Right lobe of liver (tissue), 6 donors: ENCODE results near the gene TEAD2. TPM values are rescaled to one million over a fixed set of nuclear protein-coding genes. Genes with fewer than 3 reads are reported as not detected.

Source experiments
- ATAC-seq, 4 donors: fragments of 200-7000 bp; cut with Tn5 transposase; one replicate each; pipeline ENCODE4 v1.9.1; 2020; ENCODE audit warnings: mild to moderate bottlenecking in 4 of 4, moderate library complexity in 4 of 4
- DNase-seq, 3 donors: peaks; one replicate each; pipeline ENCODE4 v3.0.0-alpha.2; 2020
- H3K27ac ChIP-seq, 3 donors: fragments of 200-600 bp; one replicate each; pipeline ENCODE4 v1.8.0; 2022
- H3K27me3 ChIP-seq, 2 donors: fragments of 200-600 bp; one replicate each; pipeline ENCODE4 v1.8.0; 2022
- H3K36me3 ChIP-seq, 4 donors: fragments of 200-600 bp; sonication (generic) in 1 of 4; one replicate each; pipeline versions ENCODE4 v1.5.1 to v1.8.0; 2017 to 2022; ENCODE audit warnings: control low read depth in 1 of 4
- H3K4me1 ChIP-seq, 4 donors: fragments of 200-600 bp; sonication (generic) in 1 of 4; one replicate each; pipeline versions ENCODE4 v1.5.1 to v1.8.0; 2017 to 2022; ENCODE audit warnings: control low read depth in 1 of 4
- H3K4me3 ChIP-seq, 3 donors: fragments of 200-600 bp; one replicate each; pipeline ENCODE4 v1.8.0; 2022
- H3K9me3 ChIP-seq, 4 donors: fragments of 200-600 bp; sonication (generic) in 1 of 4; one replicate each; pipeline versions ENCODE4 v1.5.1 to v1.8.0; 2017 to 2022; ENCODE audit warnings: control low read depth in 1 of 4
- CTCF ChIP-seq, 4 donors: fragments of 200-600 bp in 3 of 4; fragments of 450-650 bp in 1 of 4; IDR thresholded peaks; one replicate each; pipeline versions ENCODE4 v1.5.1 to v1.8.0; 2016 to 2022; ENCODE audit warnings: antibody characterized with exemption in 4 of 4, mild to moderate bottlenecking in 2 of 4
- POLR2A ChIP-seq: fragments of 450-650 bp; IDR thresholded peaks from one replicate; pipeline ENCODE4 v1.6.1; 2017; ENCODE audit warnings: antibody characterized with exemption, mild to moderate bottlenecking
- WGBS: methylation state at CpG from one replicate; pipeline ENCODE4 v1.1.6; 2018; ENCODE audit warnings: low coverage, low lambda C conversion rate; ENCODE audit not compliant: insufficient coverage; ENCODE audit errors: missing lambda C conversion rate; 5-methylcytosine and 5-hydroxymethylcytosine counted together
- intact Hi-C, 2 donors: fragments of 100-400 bp; cut with DNase I; formaldehyde crosslinking; loops; one replicate each; pipeline versions ENCODE4 v1.11.2 to v1.14.1; 2022
- total RNA-seq, 6 experiments: library from RNA; depleted of rRNA in 2 of 6; stranded (reverse); fragments of >200 nt in 2 of 6; fragmentation: NEBNext Ultra II Directional in 3 of 6; extraction: Animal tissue kit (Norgen Biotek cat#: 25700) in 3 of 6; gene quantifications; one replicate each; pipeline versions ENCODE4 v1.1.0 to v1.2.4, GENCODE V29; 2016 to 2023
- donor health status: DM: no; HTN: yes; CAD: no.
- donor health status: DM: no; HTN: no; CAD: no.
- donor health status: DM: no; HTN: no; CAD: no.
- donor health status: DM: no; HTN: yes; CAD: no.
- donor health status: DM: no; HTN: yes; CAD: no.

The TEAD2 gene
- total RNA-seq, 6 experiments from 2014 or later: 3.3 to 8.9 (median 5.3) TPM

- 90% methylated on average over 3 of the region's 11 CpGs for WGBS
- TF ChIP-seq POLR2A: no peak
- TF ChIP-seq CTCF (IDR thresholded peaks at IDR 0.05): no peak
- DNase-seq: peak in 1 of 3 donors; percentile 49
- Histone ChIP-seq H3K36me3 (peaks cover 0 to under 1% (median 0%) of the 10 kb centered on the region in 4 donors), H3K4me1 (peaks cover 0 to 8% (median 4%) of the 10 kb centered on the region in 4 donors), H3K4me3 (no peak overlapping the region), H3K27ac (peak overlapping the region in 2 of 3 donors; percentile 91 to 92), H3K27me3 (no peaks in the 10 kb centered on the region), H3K9me3 (no peaks in the 10 kb centered on the region)
- ATAC-seq: no peak
- intact Hi-C loops: no loop called here
These were observed 21.1 kb downstream of the TEAD2 start for GRCh38 chr19:49340865-49341718.

- H3K27ac ChIP-seq: peak overlapping the region; percentile 89 to 92 (median 91)
- H3K27me3 ChIP-seq: no peaks in the 10 kb centered on the region
- peak; percentile 84 to 89 (median 89) for DNase-seq
- peaks cover 0 to 8% (median 4%) of the 10 kb centered on the region in 4 donors for H3K4me1 ChIP-seq
- intact Hi-C loops: no loop called here
- peak; percentile 63 to 71 (median 67) for ATAC-seq
- H3K9me3 ChIP-seq: no peaks in the 10 kb centered on the region
- WGBS: 10% methylated on average over 36 of the region's 36 CpGs
- H3K36me3 ChIP-seq: no peaks in the 10 kb centered on the region
- peak overlapping the region; percentile 43 to 67 (median 56) for H3K4me3 ChIP-seq
- TF ChIP-seq POLR2A (no peak), CTCF (IDR thresholded peaks at IDR 0.05) (no peak)
These were observed 21.9 kb downstream of the TEAD2 start for GRCh38 chr19:49340069-49340864.

GRCh38 chr19:49339301-49340068 lies 22.7 kb downstream of the TEAD2 start:
- DNase-seq (peak; percentile 86 to 94 (median 93)), ATAC-seq (peak; percentile 82 to 92 (median 87))
- 10% methylated on average over 2 of the region's 47 CpGs for WGBS
- H3K9me3 ChIP-seq: no peaks in the 10 kb centered on the region
- intact Hi-C loops: no loop called here
- peak overlapping the region; percentile 89 to 92 (median 91) for H3K27ac ChIP-seq
- H3K4me1 ChIP-seq: peaks cover 0 to 8% (median 4%) of the 10 kb centered on the region in 4 donors
- no peaks in the 10 kb centered on the region for H3K36me3 ChIP-seq
- TF ChIP-seq CTCF (IDR thresholded peaks at IDR 0.05) (no peak), POLR2A (peak; percentile 74)
- H3K27me3 ChIP-seq: no peaks in the 10 kb centered on the region
- peak overlapping the region; percentile 43 to 67 (median 56) for H3K4me3 ChIP-seq

- Histone ChIP-seq H3K36me3 (no peaks in the 10 kb centered on the region), H3K9me3 (no peaks in the 10 kb centered on the region), H3K4me1 (peaks cover 0 to 8% (median 4%) of the 10 kb centered on the region in 4 donors), H3K27me3 (no peaks in the 10 kb centered on the region), H3K4me3 (peak overlapping the region; percentile 43 to 67 (median 56)), H3K27ac (peak overlapping the region; percentile 89 to 92 (median 91))
- no peak for TF ChIP-seq CTCF (IDR thresholded peaks at IDR 0.05)
- TF ChIP-seq POLR2A: no peak
- intact Hi-C loops: no loop called here
- ATAC-seq (peak; percentile 70 to 80 (median 76)), DNase-seq (peak; percentile 90 to 94 (median 94))
- WGBS: 31% methylated on average over 13 of the region's 30 CpGs
These were observed 23.4 kb downstream of the TEAD2 start for GRCh38 chr19:49338691-49339300.
